ENCODE results near the gene LRRTM4. TPM values are rescaled to one million over a fixed set of nuclear protein-coding genes. Genes with fewer than 3 reads are reported as not detected.

The LRRTM4 gene
- total RNA-seq, 1 donor from 2014 or later = not detected

GRCh38 chr2:77296791-77297190, 225.4 kb downstream of the LRRTM4 start:
- Mint-ChIP-seq H3K4me3 (ENCODE audit: unreplicated experiment) (no peak overlapping the region), H3K27me3 (ENCODE audit: unreplicated experiment) (no peaks in the 10 kb centered on the region), H3K36me3 (ENCODE audit: unreplicated experiment) (no peaks in the 10 kb centered on the region), H3K9me3 (ENCODE audit: unreplicated experiment) (no peaks in the 10 kb centered on the region), H3K27ac (ENCODE audit: unreplicated experiment) (no peak overlapping the region), H3K4me1 (ENCODE audit: unreplicated experiment) (no peaks in the 10 kb centered on the region)
- DNase-seq (ENCODE audit: extremely low spot score, unreplicated experiment) = no peak
- no peak for TF ChIP-seq CTCF (IDR thresholded peaks at IDR 0.05)

- Mint-ChIP-seq H3K4me1 (ENCODE audit: unreplicated experiment) (no peaks in the 10 kb centered on the region), H3K9me3 (ENCODE audit: unreplicated experiment) (no peaks in the 10 kb centered on the region), H3K27me3 (ENCODE audit: unreplicated experiment) (no peaks in the 10 kb centered on the region), H3K36me3 (ENCODE audit: unreplicated experiment) (no peaks in the 10 kb centered on the region), H3K4me3 (ENCODE audit: unreplicated experiment) (no peak overlapping the region), H3K27ac (ENCODE audit: unreplicated experiment) (no peak overlapping the region)
- no peak for TF ChIP-seq CTCF (IDR thresholded peaks at IDR 0.05)
- DNase-seq (ENCODE audit: extremely low spot score, unreplicated experiment) = no peak
These were observed 227.7 kb downstream of the LRRTM4 start for GRCh38 chr2:77294474-77294873.

- Mint-ChIP-seq H3K4me1 (ENCODE audit: unreplicated experiment) (no peaks in the 10 kb centered on the region), H3K4me3 (ENCODE audit: unreplicated experiment) (no peak overlapping the region), H3K27me3 (ENCODE audit: unreplicated experiment) (no peaks in the 10 kb centered on the region), H3K36me3 (ENCODE audit: unreplicated experiment) (no peaks in the 10 kb centered on the region), H3K27ac (ENCODE audit: unreplicated experiment) (no peak overlapping the region), H3K9me3 (ENCODE audit: unreplicated experiment) (no peaks in the 10 kb centered on the region)
- no peak for DNase-seq (ENCODE audit: extremely low spot score, unreplicated experiment)
- no peak for TF ChIP-seq CTCF (IDR thresholded peaks at IDR 0.05)
These were observed 237.8 kb downstream of the LRRTM4 start for GRCh38 chr2:77284353-77284752.

- Mint-ChIP-seq H3K4me3 (ENCODE audit: unreplicated experiment) (no peak overlapping the region), H3K36me3 (ENCODE audit: unreplicated experiment) (no peaks in the 10 kb centered on the region), H3K9me3 (ENCODE audit: unreplicated experiment) (no peaks in the 10 kb centered on the region), H3K4me1 (ENCODE audit: unreplicated experiment) (no peaks in the 10 kb centered on the region), H3K27ac (ENCODE audit: unreplicated experiment) (no peak overlapping the region), H3K27me3 (ENCODE audit: unreplicated experiment) (no peaks in the 10 kb centered on the region)
- no peak for TF ChIP-seq CTCF (IDR thresholded peaks at IDR 0.05)
- DNase-seq (ENCODE audit: extremely low spot score, unreplicated experiment) = no peak
These were observed 250.9 kb downstream of the LRRTM4 start for GRCh38 chr2:77271262-77271661.

- Mint-ChIP-seq H3K27me3 (ENCODE audit: unreplicated experiment) (no peaks in the 10 kb centered on the region), H3K9me3 (ENCODE audit: unreplicated experiment) (no peaks in the 10 kb centered on the region), H3K36me3 (ENCODE audit: unreplicated experiment) (no peaks in the 10 kb centered on the region), H3K4me1 (ENCODE audit: unreplicated experiment) (no peaks in the 10 kb centered on the region), H3K27ac (ENCODE audit: unreplicated experiment) (no peak overlapping the region), H3K4me3 (ENCODE audit: unreplicated experiment) (no peak overlapping the region)
- no peak for TF ChIP-seq CTCF (IDR thresholded peaks at IDR 0.05)
- no peak for DNase-seq (ENCODE audit: extremely low spot score, unreplicated experiment)
These were observed 251.7 kb downstream of the LRRTM4 start for GRCh38 chr2:77270433-77270832.

All from osteocyte (in vitro differentiated cells).